ENCODE measurements around the gene CACNA2D4. TPM values are rescaled to one million over a fixed set of nuclear protein-coding genes. Genes with fewer than 3 reads are reported as not detected.

CACNA2D4 gene
- total and polyA plus RNA-seq, 2 of the 13 experiments (the other 11 are each of a cell fraction or from before 2014, with no cell fraction given), result 14.2 to 136 TPM

DNA sequence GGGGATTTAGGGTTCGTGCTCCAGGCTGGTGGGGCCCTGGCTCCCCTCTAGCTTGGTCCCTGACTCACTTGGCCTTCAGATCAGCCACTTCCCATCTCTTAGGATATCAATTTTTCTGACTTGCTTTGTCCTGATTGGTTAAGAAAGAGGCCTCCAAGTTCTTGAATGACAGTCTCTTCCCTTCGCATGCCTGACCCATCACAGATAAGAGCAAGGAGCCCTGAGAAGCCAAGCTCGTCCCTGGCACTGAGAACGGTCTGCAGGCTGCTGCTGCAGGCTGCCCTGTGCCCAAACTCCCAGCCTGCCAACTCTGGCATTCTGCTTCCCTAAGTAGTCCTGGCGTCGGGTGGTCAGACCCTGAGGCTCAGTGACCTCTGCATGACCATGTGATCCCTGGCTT, 98.9 kb downstream of the CACNA2D4 start:
- FAIRE-seq, result no peak

More for the DNA sequence above, 98.9 kb downstream of the CACNA2D4 start:
- CTCF ChIA-PET (ENCODE audit: low intra/inter-chr PET ratio, low total read pairs), result no interaction called here
- no peaks in the 10 kb centered on the region for H3K9me3 ChIP-seq (ENCODE audit: low read length)
- H3K4me2 ChIP-seq (ENCODE audit: low read depth, low read length), result no peak overlapping the region
- peaks cover 15 to 50% of the 10 kb centered on the region in 2 experiments for H3K27me3 ChIP-seq (ENCODE audit: control insufficient read depth in 1 of 2, insufficient read depth in 2 of 2, low read length in 2 of 2)
- POLR2A ChIA-PET, result no interaction called here
- DNase-seq (ENCODE audit: low spot score) (no peak), ATAC-seq (no peak)
- TF ChIP-seq, protein P1, sequence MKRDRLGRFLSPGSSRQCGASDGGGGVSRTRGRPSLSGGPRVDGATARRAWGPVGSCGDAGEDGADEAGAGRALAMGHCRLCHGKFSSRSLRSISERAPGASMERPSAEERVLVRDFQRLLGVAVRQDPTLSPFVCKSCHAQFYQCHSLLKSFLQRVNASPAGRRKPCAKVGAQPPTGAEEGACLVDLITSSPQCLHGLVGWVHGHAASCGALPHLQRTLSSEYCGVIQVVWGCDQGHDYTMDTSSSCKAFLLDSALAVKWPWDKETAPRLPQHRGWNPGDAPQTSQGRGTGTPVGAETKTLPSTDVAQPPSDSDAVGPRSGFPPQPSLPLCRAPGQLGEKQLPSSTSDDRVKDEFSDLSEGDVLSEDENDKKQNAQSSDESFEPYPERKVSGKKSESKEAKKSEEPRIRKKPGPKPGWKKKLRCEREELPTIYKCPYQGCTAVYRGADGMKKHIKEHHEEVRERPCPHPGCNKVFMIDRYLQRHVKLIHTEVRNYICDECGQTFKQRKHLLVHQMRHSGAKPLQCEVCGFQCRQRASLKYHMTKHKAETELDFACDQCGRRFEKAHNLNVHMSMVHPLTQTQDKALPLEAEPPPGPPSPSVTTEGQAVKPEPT (CRISPR knock-in tag; IDR thresholded peaks at IDR 0.05; ENCODE audit: low read depth), result no peak
- TF ChIP-seq, protein P2, sequence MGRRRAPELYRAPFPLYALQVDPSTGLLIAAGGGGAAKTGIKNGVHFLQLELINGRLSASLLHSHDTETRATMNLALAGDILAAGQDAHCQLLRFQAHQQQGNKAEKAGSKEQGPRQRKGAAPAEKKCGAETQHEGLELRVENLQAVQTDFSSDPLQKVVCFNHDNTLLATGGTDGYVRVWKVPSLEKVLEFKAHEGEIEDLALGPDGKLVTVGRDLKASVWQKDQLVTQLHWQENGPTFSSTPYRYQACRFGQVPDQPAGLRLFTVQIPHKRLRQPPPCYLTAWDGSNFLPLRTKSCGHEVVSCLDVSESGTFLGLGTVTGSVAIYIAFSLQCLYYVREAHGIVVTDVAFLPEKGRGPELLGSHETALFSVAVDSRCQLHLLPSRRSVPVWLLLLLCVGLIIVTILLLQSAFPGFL (CRISPR knock-in tag; IDR thresholded peaks at IDR 0.05), result no peak
- no peak for TF ChIP-seq RBM39 (IDR thresholded peaks at IDR 0.05; ENCODE audit: low read depth, low read length, poor library complexity, severe bottlenecking)
- TF ChIP-seq TARDBP (CRISPR knock-in tag; IDR thresholded peaks at IDR 0.05), result no peak
- TF ChIP-seq NRL (CRISPR knock-in tag; IDR thresholded peaks at IDR 0.05; ENCODE audit: borderline replicate concordance), result no peak
- TF ChIP-seq, protein P3, sequence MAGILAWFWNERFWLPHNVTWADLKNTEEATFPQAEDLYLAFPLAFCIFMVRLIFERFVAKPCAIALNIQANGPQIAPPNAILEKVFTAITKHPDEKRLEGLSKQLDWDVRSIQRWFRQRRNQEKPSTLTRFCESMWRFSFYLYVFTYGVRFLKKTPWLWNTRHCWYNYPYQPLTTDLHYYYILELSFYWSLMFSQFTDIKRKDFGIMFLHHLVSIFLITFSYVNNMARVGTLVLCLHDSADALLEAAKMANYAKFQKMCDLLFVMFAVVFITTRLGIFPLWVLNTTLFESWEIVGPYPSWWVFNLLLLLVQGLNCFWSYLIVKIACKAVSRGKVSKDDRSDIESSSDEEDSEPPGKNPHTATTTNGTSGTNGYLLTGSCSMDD (CRISPR knock-in tag; IDR thresholded peaks at IDR 0.05), result no peak
- no peak for TF ChIP-seq ZBTB38 (CRISPR knock-in tag; IDR thresholded peaks at IDR 0.05)
- TF ChIP-seq, protein P4, sequence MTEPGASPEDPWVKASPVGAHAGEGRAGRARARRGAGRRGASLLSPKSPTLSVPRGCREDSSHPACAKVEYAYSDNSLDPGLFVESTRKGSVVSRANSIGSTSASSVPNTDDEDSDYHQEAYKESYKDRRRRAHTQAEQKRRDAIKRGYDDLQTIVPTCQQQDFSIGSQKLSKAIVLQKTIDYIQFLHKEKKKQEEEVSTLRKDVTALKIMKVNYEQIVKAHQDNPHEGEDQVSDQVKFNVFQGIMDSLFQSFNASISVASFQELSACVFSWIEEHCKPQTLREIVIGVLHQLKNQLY (CRISPR knock-in tag; IDR thresholded peaks at IDR 0.05), result no peak
- TF ChIP-seq ZNF773 (CRISPR knock-in tag; IDR thresholded peaks at IDR 0.05; ENCODE audit: borderline replicate concordance), result no peak
- no peak for TF ChIP-seq MLLT10 (CRISPR knock-in tag; IDR thresholded peaks at IDR 0.05)
- no peak for TF ChIP-seq ZNF543 (CRISPR knock-in tag; IDR thresholded peaks at IDR 0.05)
- no peak for TF ChIP-seq ADNP (CRISPR knock-in tag; IDR thresholded peaks at IDR 0.05)
- TF ChIP-seq TOE1 (CRISPR knock-in tag; IDR thresholded peaks at IDR 0.05), result no peak
- no peak for TF ChIP-seq KDM4B (CRISPR knock-in tag; IDR thresholded peaks at IDR 0.05)
- no peak for TF ChIP-seq ISL2 (CRISPR knock-in tag; IDR thresholded peaks at IDR 0.05)
- TF ChIP-seq, protein P5, sequence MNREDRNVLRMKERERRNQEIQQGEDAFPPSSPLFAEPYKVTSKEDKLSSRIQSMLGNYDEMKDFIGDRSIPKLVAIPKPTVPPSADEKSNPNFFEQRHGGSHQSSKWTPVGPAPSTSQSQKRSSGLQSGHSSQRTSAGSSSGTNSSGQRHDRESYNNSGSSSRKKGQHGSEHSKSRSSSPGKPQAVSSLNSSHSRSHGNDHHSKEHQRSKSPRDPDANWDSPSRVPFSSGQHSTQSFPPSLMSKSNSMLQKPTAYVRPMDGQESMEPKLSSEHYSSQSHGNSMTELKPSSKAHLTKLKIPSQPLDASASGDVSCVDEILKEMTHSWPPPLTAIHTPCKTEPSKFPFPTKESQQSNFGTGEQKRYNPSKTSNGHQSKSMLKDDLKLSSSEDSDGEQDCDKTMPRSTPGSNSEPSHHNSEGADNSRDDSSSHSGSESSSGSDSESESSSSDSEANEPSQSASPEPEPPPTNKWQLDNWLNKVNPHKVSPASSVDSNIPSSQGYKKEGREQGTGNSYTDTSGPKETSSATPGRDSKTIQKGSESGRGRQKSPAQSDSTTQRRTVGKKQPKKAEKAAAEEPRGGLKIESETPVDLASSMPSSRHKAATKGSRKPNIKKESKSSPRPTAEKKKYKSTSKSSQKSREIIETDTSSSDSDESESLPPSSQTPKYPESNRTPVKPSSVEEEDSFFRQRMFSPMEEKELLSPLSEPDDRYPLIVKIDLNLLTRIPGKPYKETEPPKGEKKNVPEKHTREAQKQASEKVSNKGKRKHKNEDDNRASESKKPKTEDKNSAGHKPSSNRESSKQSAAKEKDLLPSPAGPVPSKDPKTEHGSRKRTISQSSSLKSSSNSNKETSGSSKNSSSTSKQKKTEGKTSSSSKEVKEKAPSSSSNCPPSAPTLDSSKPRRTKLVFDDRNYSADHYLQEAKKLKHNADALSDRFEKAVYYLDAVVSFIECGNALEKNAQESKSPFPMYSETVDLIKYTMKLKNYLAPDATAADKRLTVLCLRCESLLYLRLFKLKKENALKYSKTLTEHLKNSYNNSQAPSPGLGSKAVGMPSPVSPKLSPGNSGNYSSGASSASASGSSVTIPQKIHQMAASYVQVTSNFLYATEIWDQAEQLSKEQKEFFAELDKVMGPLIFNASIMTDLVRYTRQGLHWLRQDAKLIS (CRISPR knock-in tag; IDR thresholded peaks at IDR 0.05), result no peak
- no peak for TF ChIP-seq MEF2D (CRISPR knock-in tag; IDR thresholded peaks at IDR 0.05)
- no peak for TF ChIP-seq CENPT (CRISPR knock-in tag; IDR thresholded peaks at IDR 0.05; ENCODE audit: low read depth)
- H3K9ac ChIP-seq (ENCODE audit: insufficient read depth, low read depth, low read length), result no peak overlapping the region
- H3K36me3 ChIP-seq (replicated peaks in 1 of 2; ENCODE audit: control insufficient read depth in 1 of 2, insufficient read depth in 2 of 2, low read length in 2 of 2), result no peaks in the 10 kb centered on the region
- H3K4me3 ChIP-seq (replicated peaks in 1 of 3; ENCODE audit: insufficient read depth in 1 of 3, low read depth in 2 of 3, low read length in 3 of 3), result no peak overlapping the region
- no peaks in the 10 kb centered on the region for H3K79me2 ChIP-seq (ENCODE audit: insufficient read depth, low read length)
- H4K20me1 ChIP-seq (ENCODE audit: insufficient read depth, low read length), result no peaks in the 10 kb centered on the region
- peaks cover 60% of the 10 kb centered on the region for H3K4me1 ChIP-seq (ENCODE audit: insufficient read depth, low read length)
- WGBS (ENCODE audit: low lambda C conversion rate), result 57% methylated on average over 6 of the region's 6 CpGs
- no TSS peak for BruUV-seq (replicated peaks)
- no peak overlapping the region for H3K27ac ChIP-seq (ENCODE audit: extremely low read length, insufficient read depth, low read length)
- no peak overlapping the region for H2AFZ ChIP-seq (ENCODE audit: low read length)
- in situ Hi-C loops (cut with HindIII; ENCODE audit: extremely low pct_ligation_motif_present, low pct_unique_long_range_greater_than_20kb), result no loop called here
- intact Hi-C loops (cut with micrococcal nuclease; ENCODE audit: unreplicated experiment), result no loop called here
